ENCODE measurements around the gene PZP.

GRCh38 chr12:9237286-9237685, 29.1 kb upstream of the PZP start:
- TF ChIP-seq, protein P1, sequence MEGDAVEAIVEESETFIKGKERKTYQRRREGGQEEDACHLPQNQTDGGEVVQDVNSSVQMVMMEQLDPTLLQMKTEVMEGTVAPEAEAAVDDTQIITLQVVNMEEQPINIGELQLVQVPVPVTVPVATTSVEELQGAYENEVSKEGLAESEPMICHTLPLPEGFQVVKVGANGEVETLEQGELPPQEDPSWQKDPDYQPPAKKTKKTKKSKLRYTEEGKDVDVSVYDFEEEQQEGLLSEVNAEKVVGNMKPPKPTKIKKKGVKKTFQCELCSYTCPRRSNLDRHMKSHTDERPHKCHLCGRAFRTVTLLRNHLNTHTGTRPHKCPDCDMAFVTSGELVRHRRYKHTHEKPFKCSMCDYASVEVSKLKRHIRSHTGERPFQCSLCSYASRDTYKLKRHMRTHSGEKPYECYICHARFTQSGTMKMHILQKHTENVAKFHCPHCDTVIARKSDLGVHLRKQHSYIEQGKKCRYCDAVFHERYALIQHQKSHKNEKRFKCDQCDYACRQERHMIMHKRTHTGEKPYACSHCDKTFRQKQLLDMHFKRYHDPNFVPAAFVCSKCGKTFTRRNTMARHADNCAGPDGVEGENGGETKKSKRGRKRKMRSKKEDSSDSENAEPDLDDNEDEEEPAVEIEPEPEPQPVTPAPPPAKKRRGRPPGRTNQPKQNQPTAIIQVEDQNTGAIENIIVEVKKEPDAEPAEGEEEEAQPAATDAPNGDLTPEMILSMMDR (IDR thresholded peaks at IDR 0.05; ENCODE audit: insufficient read depth, low read length), result no peak
- TF ChIP-seq POLR2AphosphoS5 (IDR thresholded peaks at IDR 0.05; ENCODE audit: low read depth) (no peak), REST (IDR thresholded peaks at IDR 0.05; ENCODE audit: insufficient replicate concordance, low read depth) (no peak)
